Osteoblast (primary cell): ENCODE measurements around the gene EPAS1. TPM values are rescaled to one million over a fixed set of nuclear protein-coding genes. Genes with fewer than 3 reads are reported as not detected.

ENCODE experiments used
- DNase-seq: peaks from one replicate; pipeline ENCODE4 v3.0.0; 2011; ENCODE audit warnings: low spot score, mixed read lengths; ENCODE audit not compliant: insufficient read length; ENCODE audit errors: missing footprints
- H2AFZ ChIP-seq: 2 replicates; pipeline ENCODE4 v1.6.0; 2011; ENCODE audit warnings: mild to moderate bottlenecking, low read length
- H3K27ac ChIP-seq: 2 replicates; pipeline ENCODE4 v1.5.1; 2011; ENCODE audit warnings: mild to moderate bottlenecking, low read depth, low read length, moderate library complexity
- H3K27me3 ChIP-seq: 2 replicates; pipeline ENCODE4 v1.6.0; 2012; ENCODE audit warnings: mild to moderate bottlenecking, control low read depth, inconsistent platforms, low read length, moderate library complexity; ENCODE audit not compliant: insufficient read depth
- H3K36me3 ChIP-seq: 2 replicates; pipeline ENCODE4 v1.5.1; 2011; ENCODE audit warnings: mild to moderate bottlenecking, low read length, control low read depth, moderate library complexity; ENCODE audit not compliant: insufficient read depth
- H3K4me1 ChIP-seq: 2 replicates; pipeline ENCODE4 v1.5.1; 2011; ENCODE audit warnings: mild to moderate bottlenecking, low read length, control low read depth, moderate library complexity; ENCODE audit not compliant: insufficient read depth
- H3K4me2 ChIP-seq: 2 replicates; pipeline ENCODE4 v1.6.0; 2011; ENCODE audit warnings: mild to moderate bottlenecking, low read length; ENCODE audit not compliant: insufficient read depth
- H3K4me3 ChIP-seq: fragments of 200-600 bp; sonication (generic); 3 replicates; pipeline ENCODE4 v1.5.1; 2012; ENCODE audit warnings: mild to moderate bottlenecking, low read length, inconsistent platforms; ENCODE audit not compliant: insufficient read depth
- H3K79me2 ChIP-seq: 2 replicates; pipeline ENCODE4 v1.6.0; 2012; ENCODE audit warnings: mild to moderate bottlenecking, low read length, control low read depth, inconsistent platforms; ENCODE audit not compliant: insufficient read depth
- H3K9me3 ChIP-seq: 2 replicates; pipeline ENCODE4 v1.5.1; 2011; ENCODE audit warnings: low read depth, low read length, control low read depth
- H4K20me1 ChIP-seq: 2 replicates; pipeline ENCODE4 v1.6.0; 2012; ENCODE audit warnings: mild to moderate bottlenecking, low read length, control low read depth; ENCODE audit not compliant: insufficient read depth
- CTCF ChIP-seq: IDR thresholded peaks from 2 replicates; pipeline ENCODE4 v1.5.1; 2011; ENCODE audit warnings: mild to moderate bottlenecking, low read depth, low read length, moderate library complexity; ENCODE audit errors: extremely low read depth
- total RNA-seq: library from RNA; depleted of rRNA; stranded (reverse); fragments of >200 nt; gene quantifications from 2 replicates; pipeline ENCODE4 v1.2.3, GENCODE V29; 2012

EPAS1 gene
- total RNA-seq, 1 donor, result 260 TPM

- no peak overlapping the region for H3K4me2 ChIP-seq
- no peak overlapping the region for H3K27ac ChIP-seq
- H2AFZ ChIP-seq, result no peak overlapping the region
- TF ChIP-seq CTCF, result no peak
- no peak for DNase-seq
- H3K4me3 ChIP-seq, result no peak overlapping the region
- H3K27me3 ChIP-seq, result no peaks in the 10 kb centered on the region
- no peaks in the 10 kb centered on the region for H3K79me2 ChIP-seq
- H3K9me3 ChIP-seq, result no peaks in the 10 kb centered on the region
- H4K20me1 ChIP-seq, result no peaks in the 10 kb centered on the region
- H3K36me3 ChIP-seq, result peaks cover 59% of the 10 kb centered on the region
- peaks cover 26% of the 10 kb centered on the region for H3K4me1 ChIP-seq
These were observed 87.2 kb downstream of the EPAS1 start for GRCh38 chr2:46384457-46384815.

GRCh38 chr2:46385786-46386577 lies 88.8 kb downstream of the EPAS1 start:
- peak overlapping the region; percentile 90 for H3K27ac ChIP-seq
- no peaks in the 10 kb centered on the region for H4K20me1 ChIP-seq
- no peak overlapping the region for H3K4me3 ChIP-seq
- TF ChIP-seq CTCF, result no peak
- DNase-seq, result peak; percentile 93
- H3K9me3 ChIP-seq, result no peaks in the 10 kb centered on the region
- H3K36me3 ChIP-seq, result peaks cover 47% of the 10 kb centered on the region
- peak overlapping the region; percentile 49 for H3K4me2 ChIP-seq
- H3K79me2 ChIP-seq, result no peaks in the 10 kb centered on the region
- peaks cover 28% of the 10 kb centered on the region for H3K4me1 ChIP-seq
- no peak overlapping the region for H2AFZ ChIP-seq
- no peaks in the 10 kb centered on the region for H3K27me3 ChIP-seq

GRCh38 chr2:46386763-46387162 lies 89.6 kb downstream of the EPAS1 start:
- no peaks in the 10 kb centered on the region for H3K79me2 ChIP-seq
- H3K27me3 ChIP-seq, result no peaks in the 10 kb centered on the region
- no peak for DNase-seq
- H3K4me3 ChIP-seq, result no peak overlapping the region
- no peaks in the 10 kb centered on the region for H3K9me3 ChIP-seq
- no peak overlapping the region for H2AFZ ChIP-seq
- no peak for TF ChIP-seq CTCF
- H3K27ac ChIP-seq, result peak overlapping the region; percentile 90
- no peaks in the 10 kb centered on the region for H4K20me1 ChIP-seq
- peaks cover 47% of the 10 kb centered on the region for H3K36me3 ChIP-seq
- H3K4me1 ChIP-seq, result peaks cover 25% of the 10 kb centered on the region
- H3K4me2 ChIP-seq, result peak overlapping the region; percentile 49

GRCh38 chr2:46387292-46387691 lies 90.1 kb downstream of the EPAS1 start:
- no peaks in the 10 kb centered on the region for H4K20me1 ChIP-seq
- peaks cover 25% of the 10 kb centered on the region for H3K4me1 ChIP-seq
- DNase-seq, result no peak
- peaks cover 42% of the 10 kb centered on the region for H3K36me3 ChIP-seq
- H3K79me2 ChIP-seq, result no peaks in the 10 kb centered on the region
- H3K27me3 ChIP-seq, result no peaks in the 10 kb centered on the region
- no peak overlapping the region for H3K4me2 ChIP-seq
- no peak for TF ChIP-seq CTCF
- peak overlapping the region; percentile 90 for H3K27ac ChIP-seq
- no peaks in the 10 kb centered on the region for H3K9me3 ChIP-seq
- no peak overlapping the region for H2AFZ ChIP-seq
- H3K4me3 ChIP-seq, result no peak overlapping the region
